ENCODE data around the gene ADGRG6.
A peak's percentile ranks its signal among the peaks of the same experiment; 100 is the strongest.

Gene ADGRG6

DNA sequence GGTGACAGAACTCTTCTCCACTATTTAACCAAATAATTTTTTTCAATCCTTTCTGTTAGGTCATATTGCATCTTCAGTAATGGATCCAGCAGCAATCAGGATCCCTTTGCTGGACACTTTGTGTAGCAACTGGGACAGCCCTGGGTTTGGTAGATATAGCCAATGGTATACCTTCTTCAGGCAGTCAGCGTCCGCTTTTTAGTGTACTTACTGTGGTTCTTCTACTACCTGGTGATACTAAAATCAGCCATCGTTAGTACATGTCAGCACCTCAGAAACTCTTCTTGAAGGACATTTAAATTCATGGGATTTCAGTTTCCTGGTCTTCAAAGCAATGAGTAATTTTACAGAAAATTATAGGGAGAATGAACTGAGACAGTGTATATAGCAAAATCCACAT is 93.5 kb downstream of the ADGRG6 start:
- H3K4me3 ChIP-seq (ENCODE audit: control insufficient read depth, low read depth, low read length): no peak overlapping the region
- TF ChIP-seq, protein P1, sequence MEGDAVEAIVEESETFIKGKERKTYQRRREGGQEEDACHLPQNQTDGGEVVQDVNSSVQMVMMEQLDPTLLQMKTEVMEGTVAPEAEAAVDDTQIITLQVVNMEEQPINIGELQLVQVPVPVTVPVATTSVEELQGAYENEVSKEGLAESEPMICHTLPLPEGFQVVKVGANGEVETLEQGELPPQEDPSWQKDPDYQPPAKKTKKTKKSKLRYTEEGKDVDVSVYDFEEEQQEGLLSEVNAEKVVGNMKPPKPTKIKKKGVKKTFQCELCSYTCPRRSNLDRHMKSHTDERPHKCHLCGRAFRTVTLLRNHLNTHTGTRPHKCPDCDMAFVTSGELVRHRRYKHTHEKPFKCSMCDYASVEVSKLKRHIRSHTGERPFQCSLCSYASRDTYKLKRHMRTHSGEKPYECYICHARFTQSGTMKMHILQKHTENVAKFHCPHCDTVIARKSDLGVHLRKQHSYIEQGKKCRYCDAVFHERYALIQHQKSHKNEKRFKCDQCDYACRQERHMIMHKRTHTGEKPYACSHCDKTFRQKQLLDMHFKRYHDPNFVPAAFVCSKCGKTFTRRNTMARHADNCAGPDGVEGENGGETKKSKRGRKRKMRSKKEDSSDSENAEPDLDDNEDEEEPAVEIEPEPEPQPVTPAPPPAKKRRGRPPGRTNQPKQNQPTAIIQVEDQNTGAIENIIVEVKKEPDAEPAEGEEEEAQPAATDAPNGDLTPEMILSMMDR (conservative IDR thresholded peaks at IDR 0.05; ENCODE audit: control insufficient read depth, insufficient read depth, low read depth, low read length): no peak
- no peak for DNase-seq (ENCODE audit: low read depth)

DNA sequence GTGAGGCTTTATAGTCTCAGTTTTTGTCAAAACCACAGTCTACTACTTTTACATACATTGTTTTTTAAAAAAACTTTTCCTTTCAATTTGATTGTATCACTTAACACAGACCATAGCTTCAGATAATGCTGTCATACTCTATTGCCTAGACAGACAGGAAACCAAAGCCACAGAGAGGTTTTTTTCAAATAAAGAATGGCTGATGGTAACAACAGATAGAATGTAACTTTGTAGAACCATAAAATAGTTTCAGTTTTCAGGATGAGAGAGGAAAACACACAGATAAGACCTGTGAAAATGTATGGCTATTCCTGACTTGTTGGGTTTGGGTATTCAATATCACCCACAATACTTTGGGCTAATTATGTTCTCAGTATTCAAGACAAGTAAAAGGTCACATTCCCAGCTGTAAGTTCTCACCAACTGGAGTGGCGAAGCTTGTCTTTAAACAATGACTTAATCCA is 94.0 kb downstream of the ADGRG6 start:
- DNase-seq (ENCODE audit: low read depth): no peak
- no peak overlapping the region for H3K4me3 ChIP-seq (ENCODE audit: control insufficient read depth, low read depth, low read length)
- TF ChIP-seq, protein P1 (conservative IDR thresholded peaks at IDR 0.05; ENCODE audit: control insufficient read depth, insufficient read depth, low read depth, low read length): no peak

DNA sequence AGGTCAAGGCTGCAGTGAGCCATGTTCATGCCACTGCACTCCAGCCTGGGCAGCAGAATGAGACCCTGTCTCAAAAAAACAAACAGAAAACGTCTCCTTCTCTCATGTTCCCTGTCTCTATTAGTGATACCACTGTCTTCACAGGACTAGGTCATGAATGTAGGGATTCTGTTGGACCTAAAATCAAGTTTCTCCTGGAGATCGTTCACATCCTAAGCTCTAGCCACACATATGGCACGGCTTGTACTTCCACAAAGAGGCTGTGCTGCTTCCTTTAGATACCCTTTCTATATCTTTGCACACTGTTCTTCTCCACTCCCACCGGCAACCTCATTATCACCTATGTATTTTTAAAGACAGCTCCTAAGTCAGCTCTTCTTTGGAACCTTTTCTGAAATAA is 96.5 kb downstream of the ADGRG6 start:
- DNase-seq (ENCODE audit: low read depth): no peak
- TF ChIP-seq, protein P1 (conservative IDR thresholded peaks at IDR 0.05; ENCODE audit: control insufficient read depth, insufficient read depth, low read depth, low read length): no peak
- H3K4me3 ChIP-seq (ENCODE audit: control insufficient read depth, low read depth, low read length): no peak overlapping the region

DNA sequence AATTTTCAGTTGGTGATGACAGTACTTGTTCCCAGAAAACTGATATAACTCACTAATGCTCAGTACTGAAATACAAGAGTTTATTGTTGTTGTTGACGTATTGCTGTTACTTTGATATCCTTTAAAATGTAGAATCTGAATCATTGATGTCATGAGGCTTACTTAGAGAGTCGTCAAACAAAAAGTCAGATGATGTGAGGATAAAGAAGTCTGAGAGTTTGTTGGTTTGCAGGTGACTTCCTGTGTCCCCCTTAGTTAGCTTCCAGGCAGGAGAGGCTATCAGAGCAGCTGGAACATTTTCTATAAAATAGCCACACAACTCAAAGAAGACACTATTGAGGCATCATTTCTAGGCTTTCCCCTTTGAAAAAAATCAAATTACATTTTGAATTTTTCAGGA is 97.9 kb downstream of the ADGRG6 start:
- no peak overlapping the region for H3K4me3 ChIP-seq (ENCODE audit: control insufficient read depth, low read depth, low read length)
- no peak for DNase-seq (ENCODE audit: low read depth)
- TF ChIP-seq, protein P1 (conservative IDR thresholded peaks at IDR 0.05; ENCODE audit: control insufficient read depth, insufficient read depth, low read depth, low read length): no peak

DNA sequence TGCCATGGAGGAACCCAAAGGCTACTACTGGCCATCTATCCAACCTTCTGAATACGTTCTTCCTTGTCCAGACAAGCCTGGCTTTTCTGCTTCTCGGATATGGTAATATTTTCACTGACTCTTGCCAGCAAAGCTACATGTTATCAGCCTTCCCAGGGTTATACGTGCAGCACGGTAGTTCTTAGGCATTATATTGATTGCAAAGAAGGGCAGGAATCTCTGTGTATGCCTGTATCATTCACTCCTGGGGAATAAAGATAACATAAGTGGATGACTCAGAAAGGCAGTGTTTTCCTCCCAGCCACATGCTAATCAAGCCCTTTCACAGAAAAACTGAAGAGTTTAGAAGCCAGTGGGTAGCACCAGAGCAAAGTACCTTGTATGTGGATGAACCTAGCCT is 98.7 kb downstream of the ADGRG6 start:
- TF ChIP-seq, protein P1 (conservative IDR thresholded peaks at IDR 0.05; ENCODE audit: control insufficient read depth, insufficient read depth, low read depth, low read length): no peak
- DNase-seq (ENCODE audit: low read depth): peak; percentile 17
- H3K4me3 ChIP-seq (ENCODE audit: control insufficient read depth, low read depth, low read length): no peak overlapping the region

DNA sequence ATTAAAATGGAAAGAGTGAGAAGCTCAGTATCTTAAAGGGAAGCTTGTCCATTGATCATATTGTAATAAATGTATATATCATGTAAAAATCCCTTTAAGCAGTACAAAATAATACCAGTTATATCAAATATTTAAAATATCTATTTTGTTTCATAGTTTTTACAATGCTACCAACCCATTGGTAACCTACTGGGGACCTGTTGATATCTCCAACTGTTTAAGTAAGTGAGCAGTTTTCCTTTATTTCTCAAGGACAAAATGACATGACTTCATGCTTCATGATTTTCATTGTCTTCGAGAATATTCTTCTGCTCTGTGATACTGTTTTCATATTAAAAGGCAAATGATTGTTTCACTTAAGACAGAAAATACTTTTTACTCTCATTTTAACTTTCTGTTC is 100.0 kb downstream of the ADGRG6 start:
- H3K4me3 ChIP-seq (ENCODE audit: control insufficient read depth, low read depth, low read length): no peak overlapping the region
- TF ChIP-seq, protein P1 (conservative IDR thresholded peaks at IDR 0.05; ENCODE audit: control insufficient read depth, insufficient read depth, low read depth, low read length): no peak

DNA sequence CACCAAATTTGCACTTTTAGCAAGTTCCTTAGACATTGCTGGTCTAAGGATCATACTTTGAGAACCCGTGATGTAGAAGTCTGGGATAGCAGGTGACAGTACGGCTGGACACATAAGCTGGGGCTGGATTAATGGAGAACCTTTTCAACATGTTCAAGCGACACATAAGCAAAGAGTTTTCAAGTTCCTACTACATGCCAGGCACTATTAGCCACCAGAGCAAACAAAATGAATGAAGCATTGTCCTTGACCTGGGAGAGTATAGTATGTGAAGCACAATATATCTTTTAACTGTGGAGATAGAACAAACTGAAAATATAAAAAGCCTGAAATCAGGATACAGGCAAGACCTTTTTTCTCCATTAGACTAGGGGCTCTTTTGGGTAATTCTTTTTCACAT is 102.9 kb downstream of the ADGRG6 start:
- TF ChIP-seq, protein P1 (conservative IDR thresholded peaks at IDR 0.05; ENCODE audit: control insufficient read depth, insufficient read depth, low read depth, low read length): no peak
- DNase-seq (ENCODE audit: low read depth): no peak
- H3K4me3 ChIP-seq (ENCODE audit: control insufficient read depth, low read depth, low read length): no peak overlapping the region

More for the DNA sequence above, 100.0 kb downstream of the ADGRG6 start:
- no peak for DNase-seq (ENCODE audit: low read depth)
